ENCODE measurements around the gene FN3KRP. TPM values are rescaled to one million over a fixed set of nuclear protein-coding genes. Genes with fewer than 3 reads are reported as not detected.

FN3KRP gene
- total and polyA plus RNA-seq, 8 donors, result 1.2 to 50.7 (median 20.8) TPM

DNA sequence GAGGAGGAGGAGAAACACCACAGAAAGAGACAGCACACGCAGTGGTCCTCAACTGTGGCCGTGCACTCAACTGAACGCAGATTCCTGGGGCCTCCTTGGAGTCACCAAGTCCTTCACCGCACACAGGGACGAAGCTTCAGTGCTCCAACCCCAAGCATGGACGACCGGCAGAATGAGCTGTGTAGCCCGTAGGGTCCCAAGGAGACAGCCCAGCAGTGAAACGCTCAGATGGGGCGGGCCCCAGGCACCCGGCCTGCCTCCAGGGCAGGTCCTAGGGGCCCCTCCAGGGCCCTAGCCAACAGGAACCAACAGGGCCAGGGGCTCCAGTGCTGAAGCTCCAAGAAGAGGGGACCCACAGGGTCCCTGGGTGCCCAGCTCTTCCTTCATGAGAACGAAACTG is 31.2 kb upstream of the FN3KRP start:
- H3K4me1 ChIP-seq, result peaks cover 11 to 39% (median 27%) of the 10 kb centered on the region in 4 donors
- H3K4me3 ChIP-seq, result no peak overlapping the region
- peak overlapping the region; percentile 59 to 89 (median 83) for H3K27ac ChIP-seq
- 90 to 96% (median 95%) methylated on average over 12 of the region's 12 CpGs for WGBS, 5 donors
- DNase-seq, result no peak
- peaks cover 0 to 8% (median 3%) of the 10 kb centered on the region in 4 donors for H3K36me3 ChIP-seq
- H3K27me3 ChIP-seq, result no peaks in the 10 kb centered on the region
- H3K9me3 ChIP-seq, result peaks cover 0 to 8% (median 6%) of the 10 kb centered on the region in 4 donors
- intact Hi-C loops (cut with DNase I; ENCODE audit: low total_unique reads), result no loop called here
- TF ChIP-seq POLR2A (IDR thresholded peaks at IDR 0.05) (no peak), CTCF (IDR thresholded peaks at IDR 0.05) (no peak), POLR2AphosphoS5 (IDR thresholded peaks at IDR 0.05) (no peak), EP300 (IDR thresholded peaks at IDR 0.05) (no peak)

- intact Hi-C loops (cut with DNase I; ENCODE audit: low total_unique reads), result no loop called here
- peaks cover 11 to 39% (median 28%) of the 10 kb centered on the region in 4 donors for H3K4me1 ChIP-seq
- H3K27ac ChIP-seq, result peak overlapping the region; percentile 63 to 89 (median 78)
- TF ChIP-seq POLR2AphosphoS5 (IDR thresholded peaks at IDR 0.05) (no peak), POLR2A (IDR thresholded peaks at IDR 0.05) (no peak), EP300 (IDR thresholded peaks at IDR 0.05) (no peak), CTCF (IDR thresholded peaks at IDR 0.05) (no peak)
- peaks cover 0 to 2% (median under 1%) of the 10 kb centered on the region in 4 donors for H3K9me3 ChIP-seq
- no peak overlapping the region for H3K4me3 ChIP-seq
- H3K27me3 ChIP-seq, result no peaks in the 10 kb centered on the region
- peaks cover 2 to 17% (median 14%) of the 10 kb centered on the region in 4 donors for H3K36me3 ChIP-seq
- no peak for DNase-seq
- WGBS, 5 donors, result 71 to 84% (median 77%) methylated on average over 15 to 19 of the region's 19 CpGs
Measured at GRCh38 chr17:82686366-82687324, 29.9 kb upstream of the FN3KRP start.

GRCh38 chr17:82687375-82687861 is 29.1 kb upstream of the FN3KRP start:
- intact Hi-C loops (cut with DNase I; ENCODE audit: low total_unique reads), result no loop called here
- H3K27me3 ChIP-seq, result no peaks in the 10 kb centered on the region
- peaks cover 11 to 39% (median 29%) of the 10 kb centered on the region in 4 donors for H3K4me1 ChIP-seq
- TF ChIP-seq EP300 (IDR thresholded peaks at IDR 0.05), result no peak
- TF ChIP-seq CTCF (IDR thresholded peaks at IDR 0.05), result no peak
- TF ChIP-seq POLR2A (IDR thresholded peaks at IDR 0.05), result no peak
- no peak for TF ChIP-seq POLR2AphosphoS5 (IDR thresholded peaks at IDR 0.05)
- H3K9me3 ChIP-seq, result no peaks in the 10 kb centered on the region
- DNase-seq, result peak; percentile 46 to 78
- no peak overlapping the region for H3K4me3 ChIP-seq
- peaks cover 4 to 19% (median 16%) of the 10 kb centered on the region in 4 donors for H3K36me3 ChIP-seq
- 28 to 53% (median 48%) methylated on average over 10 of the region's 10 CpGs for whole genome bisulfite sequencing, 5 donors
- peak overlapping the region; percentile 73 to 90 (median 80) for H3K27ac ChIP-seq

DNA sequence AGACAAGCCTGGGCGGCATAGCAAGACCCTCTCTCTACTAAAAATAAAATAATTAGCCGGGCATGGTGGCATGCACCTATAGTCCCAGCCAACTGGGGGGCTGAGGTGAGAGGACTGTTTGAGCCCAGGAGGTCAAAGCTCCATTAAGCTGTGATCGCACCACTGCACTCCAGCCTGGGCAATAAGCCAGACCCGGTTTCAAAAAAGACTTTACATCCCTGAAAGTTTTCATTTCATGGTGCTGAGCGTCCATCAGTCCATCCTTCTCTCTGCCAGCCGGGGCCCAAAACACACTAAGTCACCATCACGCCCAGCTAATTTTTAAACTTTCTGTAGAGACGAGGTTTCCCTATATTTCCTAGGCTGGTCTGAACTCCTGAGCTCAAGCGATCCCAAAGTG is 28.6 kb upstream of the FN3KRP start:
- WGBS, 5 donors, result 74 to 93% (median 88%) methylated on average over 9 of the region's 9 CpGs
- Histone ChIP-seq H3K36me3 (peaks cover 4 to 19% (median 16%) of the 10 kb centered on the region in 4 donors), H3K4me1 (peaks cover 11 to 39% (median 31%) of the 10 kb centered on the region in 4 donors), H3K27me3 (no peaks in the 10 kb centered on the region), H3K27ac (peak overlapping the region; percentile 73 to 90 (median 80)), H3K4me3 (no peak overlapping the region), H3K9me3 (no peaks in the 10 kb centered on the region)
- intact Hi-C loops (cut with DNase I; ENCODE audit: low total_unique reads), result no loop called here
- DNase-seq, result no peak
- TF ChIP-seq POLR2A (IDR thresholded peaks at IDR 0.05) (no peak), CTCF (IDR thresholded peaks at IDR 0.05) (no peak), POLR2AphosphoS5 (IDR thresholded peaks at IDR 0.05) (no peak), EP300 (IDR thresholded peaks at IDR 0.05) (no peak)

Measured in stomach (tissue), 9 donors.